GM23338 (cell line): ENCODE results near the gene ZBTB12.

Experiments
- EZH2phosphoT487 ChIP-seq: fragments of 200-600 bp; sonication (generic); IDR thresholded peaks from one replicate; pipeline ENCODE4 v1.8.1; 2018; ENCODE audit warnings: antibody characterized with exemption; ENCODE audit not compliant: unreplicated experiment
- POLR2AphosphoS5 ChIP-seq: IDR thresholded peaks from 2 replicates; pipeline ENCODE4 v1.6.1; 2016; ENCODE audit warnings: antibody characterized with exemption, low read depth
- REST ChIP-seq: IDR thresholded peaks from one replicate; pipeline ENCODE4 v1.6.1; 2018; ENCODE audit warnings: antibody characterized with exemption; ENCODE audit not compliant: unreplicated experiment
- TF ChIP-seq, protein P1 (sequence below), 2 experiments: fragments of 200-600 bp in 1 of 2; sonication (generic) in 1 of 2; conservative IDR thresholded peaks; 2 replicates each; pipeline versions ENCODE4 v1.5.1 to v1.6.1; 2016 to 2017; ENCODE audit warnings: antibody characterized with exemption in 2 of 2, low read depth in 2 of 2, mild to moderate bottlenecking in 2 of 2, moderate library complexity in 1 of 2

DNA sequence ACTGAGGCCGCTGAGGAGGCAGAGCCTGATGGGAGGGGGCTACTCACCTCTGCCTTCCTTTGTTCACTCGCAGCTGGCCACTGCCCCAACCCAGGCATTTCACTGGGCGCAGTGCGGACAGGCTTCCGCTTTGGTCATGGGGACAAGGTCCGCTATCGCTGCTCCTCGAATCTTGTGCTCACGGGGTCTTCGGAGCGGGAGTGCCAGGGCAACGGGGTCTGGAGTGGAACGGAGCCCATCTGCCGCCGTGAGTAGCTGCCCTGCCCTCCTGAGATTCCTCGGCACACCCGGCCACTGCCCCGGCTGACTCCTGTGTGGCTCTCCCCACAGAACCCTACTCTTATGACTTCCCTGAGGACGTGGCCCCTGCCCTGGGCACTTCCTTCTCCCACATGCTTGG lies 31.7 kb upstream of the ZBTB12 start:
- TF ChIP-seq, protein P1, sequence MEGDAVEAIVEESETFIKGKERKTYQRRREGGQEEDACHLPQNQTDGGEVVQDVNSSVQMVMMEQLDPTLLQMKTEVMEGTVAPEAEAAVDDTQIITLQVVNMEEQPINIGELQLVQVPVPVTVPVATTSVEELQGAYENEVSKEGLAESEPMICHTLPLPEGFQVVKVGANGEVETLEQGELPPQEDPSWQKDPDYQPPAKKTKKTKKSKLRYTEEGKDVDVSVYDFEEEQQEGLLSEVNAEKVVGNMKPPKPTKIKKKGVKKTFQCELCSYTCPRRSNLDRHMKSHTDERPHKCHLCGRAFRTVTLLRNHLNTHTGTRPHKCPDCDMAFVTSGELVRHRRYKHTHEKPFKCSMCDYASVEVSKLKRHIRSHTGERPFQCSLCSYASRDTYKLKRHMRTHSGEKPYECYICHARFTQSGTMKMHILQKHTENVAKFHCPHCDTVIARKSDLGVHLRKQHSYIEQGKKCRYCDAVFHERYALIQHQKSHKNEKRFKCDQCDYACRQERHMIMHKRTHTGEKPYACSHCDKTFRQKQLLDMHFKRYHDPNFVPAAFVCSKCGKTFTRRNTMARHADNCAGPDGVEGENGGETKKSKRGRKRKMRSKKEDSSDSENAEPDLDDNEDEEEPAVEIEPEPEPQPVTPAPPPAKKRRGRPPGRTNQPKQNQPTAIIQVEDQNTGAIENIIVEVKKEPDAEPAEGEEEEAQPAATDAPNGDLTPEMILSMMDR (conservative IDR thresholded peaks at IDR 0.05; ENCODE audit: low read depth in 2 of 2), result no peak
- TF ChIP-seq EZH2phosphoT487 (no peak), REST (no peak), POLR2AphosphoS5 (no peak)
